ENCODE measurements around the gene SSTR3.

DNA sequence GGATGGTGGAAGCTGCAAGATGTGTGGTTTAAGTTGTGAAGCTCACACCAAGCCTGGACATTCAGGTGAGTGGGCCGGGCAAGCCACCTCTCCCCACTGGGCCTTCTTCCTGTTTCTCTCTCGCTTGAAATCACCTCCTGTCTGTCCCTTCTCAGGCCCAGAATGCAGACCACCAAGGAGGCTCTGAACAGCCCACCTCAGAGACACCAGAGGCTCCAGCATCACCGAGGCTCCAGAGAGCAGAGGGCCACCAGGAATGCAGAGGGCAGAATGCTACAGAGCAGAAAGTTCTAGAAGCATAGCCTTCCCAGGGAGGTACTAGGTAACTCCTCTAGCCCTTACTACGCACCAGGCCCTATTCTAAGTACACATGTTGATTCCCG lies 47.8 kb downstream of the SSTR3 start:
- TF ChIP-seq, protein P1, sequence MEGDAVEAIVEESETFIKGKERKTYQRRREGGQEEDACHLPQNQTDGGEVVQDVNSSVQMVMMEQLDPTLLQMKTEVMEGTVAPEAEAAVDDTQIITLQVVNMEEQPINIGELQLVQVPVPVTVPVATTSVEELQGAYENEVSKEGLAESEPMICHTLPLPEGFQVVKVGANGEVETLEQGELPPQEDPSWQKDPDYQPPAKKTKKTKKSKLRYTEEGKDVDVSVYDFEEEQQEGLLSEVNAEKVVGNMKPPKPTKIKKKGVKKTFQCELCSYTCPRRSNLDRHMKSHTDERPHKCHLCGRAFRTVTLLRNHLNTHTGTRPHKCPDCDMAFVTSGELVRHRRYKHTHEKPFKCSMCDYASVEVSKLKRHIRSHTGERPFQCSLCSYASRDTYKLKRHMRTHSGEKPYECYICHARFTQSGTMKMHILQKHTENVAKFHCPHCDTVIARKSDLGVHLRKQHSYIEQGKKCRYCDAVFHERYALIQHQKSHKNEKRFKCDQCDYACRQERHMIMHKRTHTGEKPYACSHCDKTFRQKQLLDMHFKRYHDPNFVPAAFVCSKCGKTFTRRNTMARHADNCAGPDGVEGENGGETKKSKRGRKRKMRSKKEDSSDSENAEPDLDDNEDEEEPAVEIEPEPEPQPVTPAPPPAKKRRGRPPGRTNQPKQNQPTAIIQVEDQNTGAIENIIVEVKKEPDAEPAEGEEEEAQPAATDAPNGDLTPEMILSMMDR (IDR thresholded peaks at IDR 0.05), result no peak
- TF ChIP-seq POLR2A (IDR thresholded peaks at IDR 0.05), result no peak
